ENCODE measurements around the gene WWC2. TPM values are rescaled to one million over a fixed set of nuclear protein-coding genes. Genes with fewer than 3 reads are reported as not detected.

WWC2 gene
- total RNA-seq, 1 donor from 2014 or later: 18.2 TPM

DNA sequence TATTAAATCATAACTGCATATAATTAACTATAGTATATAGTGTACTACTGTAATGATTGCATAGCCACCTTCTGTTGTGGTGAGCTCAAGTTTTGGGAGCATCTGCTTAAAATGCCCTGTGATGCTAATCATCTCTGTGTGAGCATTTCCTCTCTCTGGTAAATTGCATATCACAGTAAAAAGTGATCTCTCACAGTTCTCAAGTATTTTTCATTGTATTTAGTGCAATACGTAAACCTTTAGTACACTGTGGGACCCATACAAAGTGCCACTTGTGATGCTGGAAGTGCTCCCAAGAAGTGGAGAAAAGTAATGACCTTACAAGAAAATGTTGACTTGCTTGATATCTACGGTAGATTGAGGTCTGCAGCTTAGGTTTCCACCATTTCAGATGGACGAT, 82.0 kb downstream of the WWC2 start:
- H3K36me3 Mint-ChIP-seq (ENCODE audit: unreplicated experiment): no peaks in the 10 kb centered on the region
- H3K27ac Mint-ChIP-seq (ENCODE audit: unreplicated experiment): no peak overlapping the region
- H3K9me3 Mint-ChIP-seq (ENCODE audit: unreplicated experiment): peaks cover 7% of the 10 kb centered on the region
- peaks cover 13% of the 10 kb centered on the region for H3K4me1 Mint-ChIP-seq (ENCODE audit: low read depth, unreplicated experiment)
- no peaks in the 10 kb centered on the region for H3K27me3 Mint-ChIP-seq (ENCODE audit: unreplicated experiment)
- H3K4me3 Mint-ChIP-seq (ENCODE audit: unreplicated experiment): no peak overlapping the region
- TF ChIP-seq, protein P1, sequence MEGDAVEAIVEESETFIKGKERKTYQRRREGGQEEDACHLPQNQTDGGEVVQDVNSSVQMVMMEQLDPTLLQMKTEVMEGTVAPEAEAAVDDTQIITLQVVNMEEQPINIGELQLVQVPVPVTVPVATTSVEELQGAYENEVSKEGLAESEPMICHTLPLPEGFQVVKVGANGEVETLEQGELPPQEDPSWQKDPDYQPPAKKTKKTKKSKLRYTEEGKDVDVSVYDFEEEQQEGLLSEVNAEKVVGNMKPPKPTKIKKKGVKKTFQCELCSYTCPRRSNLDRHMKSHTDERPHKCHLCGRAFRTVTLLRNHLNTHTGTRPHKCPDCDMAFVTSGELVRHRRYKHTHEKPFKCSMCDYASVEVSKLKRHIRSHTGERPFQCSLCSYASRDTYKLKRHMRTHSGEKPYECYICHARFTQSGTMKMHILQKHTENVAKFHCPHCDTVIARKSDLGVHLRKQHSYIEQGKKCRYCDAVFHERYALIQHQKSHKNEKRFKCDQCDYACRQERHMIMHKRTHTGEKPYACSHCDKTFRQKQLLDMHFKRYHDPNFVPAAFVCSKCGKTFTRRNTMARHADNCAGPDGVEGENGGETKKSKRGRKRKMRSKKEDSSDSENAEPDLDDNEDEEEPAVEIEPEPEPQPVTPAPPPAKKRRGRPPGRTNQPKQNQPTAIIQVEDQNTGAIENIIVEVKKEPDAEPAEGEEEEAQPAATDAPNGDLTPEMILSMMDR (IDR thresholded peaks at IDR 0.05; ENCODE audit: partially characterized antibody, unreplicated experiment): no peak
- DNase-seq: no peak

DNA sequence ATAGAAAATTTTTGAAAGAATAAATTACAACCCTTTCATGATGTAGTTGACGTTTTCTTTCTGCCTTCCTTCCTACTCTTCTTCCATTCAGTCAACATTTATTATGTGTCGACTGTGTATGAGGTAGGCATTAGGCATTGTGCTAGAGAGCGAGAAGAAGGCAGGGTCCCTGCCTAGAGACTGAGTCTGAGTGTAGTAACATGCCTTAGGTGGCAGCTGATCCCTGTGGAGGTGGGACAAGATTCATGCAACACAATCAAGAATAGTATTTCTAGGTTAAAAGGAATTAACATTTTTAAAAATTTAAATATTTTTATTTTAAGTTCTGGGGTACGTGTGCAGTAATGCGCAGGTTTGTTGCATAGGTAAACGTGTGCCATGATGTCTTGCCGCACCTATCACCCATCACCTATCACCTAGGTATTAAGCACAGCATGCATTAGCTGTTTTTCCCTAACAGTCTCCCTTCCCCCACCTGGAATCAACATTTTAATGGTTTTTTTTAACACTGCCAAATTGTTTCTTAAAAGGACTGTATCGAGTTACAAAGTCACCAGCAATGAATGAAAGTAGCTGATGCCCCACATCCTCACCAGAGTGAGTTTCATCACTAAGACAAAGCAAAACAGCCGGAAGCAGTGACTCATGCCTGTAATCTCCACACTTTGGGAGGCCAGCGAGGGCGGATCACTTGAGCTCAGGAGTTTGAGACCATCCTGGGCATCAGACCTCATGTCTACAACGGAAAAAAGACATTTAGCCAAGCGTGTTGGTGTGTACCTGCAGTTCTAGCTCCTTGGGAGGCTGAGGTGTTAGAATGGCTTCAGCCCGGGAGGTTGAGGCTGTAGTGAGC, 84.0 kb downstream of the WWC2 start:
- peak overlapping the region; percentile 71 for H3K4me3 Mint-ChIP-seq (ENCODE audit: unreplicated experiment)
- H3K36me3 Mint-ChIP-seq (ENCODE audit: unreplicated experiment): no peaks in the 10 kb centered on the region
- TF ChIP-seq, protein P1 (IDR thresholded peaks at IDR 0.05; ENCODE audit: partially characterized antibody, unreplicated experiment): no peak
- no peaks in the 10 kb centered on the region for H3K27me3 Mint-ChIP-seq (ENCODE audit: unreplicated experiment)
- peak; percentile 33 for DNase-seq
- peaks cover 10% of the 10 kb centered on the region for H3K9me3 Mint-ChIP-seq (ENCODE audit: unreplicated experiment)
- H3K4me1 Mint-ChIP-seq (ENCODE audit: low read depth, unreplicated experiment): peaks cover 12% of the 10 kb centered on the region
- peak overlapping the region; percentile 56 for H3K27ac Mint-ChIP-seq (ENCODE audit: unreplicated experiment)

DNA sequence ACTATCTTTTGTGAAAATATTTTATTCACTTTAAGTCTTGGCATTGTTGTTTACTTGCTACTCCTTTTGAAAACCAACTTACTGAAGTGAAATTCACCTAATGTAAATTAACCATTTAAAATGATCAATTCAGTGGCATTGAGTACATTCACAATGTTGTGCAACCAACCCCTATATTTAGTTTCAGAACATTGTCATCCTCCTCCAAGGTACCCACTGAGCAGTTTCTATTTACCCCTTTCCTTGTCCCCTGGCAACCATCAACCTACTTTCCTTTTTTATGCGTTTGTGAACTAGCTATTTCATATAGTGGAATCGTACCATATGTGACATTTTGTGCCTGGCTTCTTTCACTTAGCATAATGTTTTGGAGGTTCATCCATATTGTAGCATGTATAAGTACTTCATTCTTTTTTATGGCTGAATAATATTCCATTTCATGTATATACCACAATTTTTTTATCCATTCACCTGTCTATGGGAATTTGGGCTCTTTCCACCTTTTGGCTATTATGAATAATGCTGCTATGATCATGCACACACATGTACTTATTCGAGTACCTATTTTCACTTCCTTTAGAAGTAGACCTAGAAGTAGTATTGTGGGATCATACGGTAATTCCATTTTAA, 85.0 kb downstream of the WWC2 start:
- Mint-ChIP-seq H3K4me1 (ENCODE audit: low read depth, unreplicated experiment) (peaks cover 9% of the 10 kb centered on the region), H3K36me3 (ENCODE audit: unreplicated experiment) (no peaks in the 10 kb centered on the region), H3K27ac (ENCODE audit: unreplicated experiment) (no peak overlapping the region), H3K9me3 (ENCODE audit: unreplicated experiment) (peaks cover 10% of the 10 kb centered on the region), H3K27me3 (ENCODE audit: unreplicated experiment) (no peaks in the 10 kb centered on the region), H3K4me3 (ENCODE audit: unreplicated experiment) (no peak overlapping the region)
- TF ChIP-seq, protein P1 (IDR thresholded peaks at IDR 0.05; ENCODE audit: partially characterized antibody, unreplicated experiment): no peak
- no peak for DNase-seq

DNA sequence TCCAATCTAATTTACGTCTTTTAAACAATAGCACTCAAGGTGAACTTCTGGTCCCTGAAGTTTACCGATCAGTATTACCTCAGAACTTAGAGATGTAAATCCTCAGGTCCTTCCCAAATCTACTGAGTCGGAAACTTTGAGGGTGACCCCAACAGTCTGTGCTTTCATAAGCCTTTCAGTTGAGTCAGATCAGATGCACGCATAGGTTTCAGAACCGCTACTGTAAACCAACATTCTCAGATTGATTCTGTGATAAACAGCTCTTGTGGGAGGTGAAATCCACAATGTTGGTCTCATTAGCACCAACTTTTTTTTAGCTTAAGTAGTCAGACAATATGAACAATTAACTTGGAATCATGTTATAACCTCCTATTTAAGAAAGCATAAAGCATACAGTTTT, 86.0 kb downstream of the WWC2 start:
- Mint-ChIP-seq H3K4me1 (ENCODE audit: low read depth, unreplicated experiment) (peaks cover 6% of the 10 kb centered on the region), H3K27ac (ENCODE audit: unreplicated experiment) (no peak overlapping the region), H3K36me3 (ENCODE audit: unreplicated experiment) (no peaks in the 10 kb centered on the region), H3K27me3 (ENCODE audit: unreplicated experiment) (no peaks in the 10 kb centered on the region), H3K4me3 (ENCODE audit: unreplicated experiment) (no peak overlapping the region), H3K9me3 (ENCODE audit: unreplicated experiment) (peaks cover 9% of the 10 kb centered on the region)
- TF ChIP-seq, protein P1 (IDR thresholded peaks at IDR 0.05; ENCODE audit: partially characterized antibody, unreplicated experiment): no peak
- DNase-seq: no peak

DNA sequence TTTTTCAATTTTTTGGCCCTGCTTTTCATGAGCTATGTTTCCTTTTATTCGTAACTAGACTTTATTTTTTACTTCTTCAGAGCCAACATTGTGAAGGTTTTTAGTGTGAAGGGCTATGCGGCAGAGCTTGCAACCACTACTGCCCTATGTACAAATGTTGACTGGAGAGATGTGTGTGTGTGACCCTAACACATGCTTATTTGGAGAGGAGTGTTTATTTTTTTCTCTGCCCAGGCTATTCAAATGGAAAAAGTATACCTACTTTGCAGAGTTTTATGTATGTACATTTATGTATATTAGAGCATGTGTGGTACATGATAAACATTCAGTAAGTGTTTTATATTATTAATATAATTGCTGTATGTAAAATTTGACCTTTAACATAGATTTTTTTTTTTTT, 86.5 kb downstream of the WWC2 start:
- Mint-ChIP-seq H3K27ac (ENCODE audit: unreplicated experiment) (no peak overlapping the region), H3K4me3 (ENCODE audit: unreplicated experiment) (no peak overlapping the region), H3K9me3 (ENCODE audit: unreplicated experiment) (peaks cover 8% of the 10 kb centered on the region), H3K27me3 (ENCODE audit: unreplicated experiment) (no peaks in the 10 kb centered on the region), H3K4me1 (ENCODE audit: low read depth, unreplicated experiment) (peaks cover 5% of the 10 kb centered on the region), H3K36me3 (ENCODE audit: unreplicated experiment) (no peaks in the 10 kb centered on the region)
- TF ChIP-seq, protein P1 (IDR thresholded peaks at IDR 0.05; ENCODE audit: partially characterized antibody, unreplicated experiment): no peak
- DNase-seq: no peak
